Heart right ventricle (tissue), 16 donors: ENCODE results near the gene CRTC1. TPM values are rescaled to one million over a fixed set of nuclear protein-coding genes. Genes with fewer than 3 reads are reported as not detected.

Source experiments
- ATAC-seq, 8 donors: fragments of 200-7000 bp; cut with Tn5 transposase; one replicate each; pipeline ENCODE4 v1.9.1; 2020; ENCODE audit warnings: mild to moderate bottlenecking in 8 of 8, moderate library complexity in 8 of 8, moderate number of reproducible peaks in 1 of 8
- DNase-seq, 2 donors: peaks; one replicate each; pipeline ENCODE4 v3.0.0-alpha.2; 2020
- H3K27ac ChIP-seq, 10 donors: fragments of 200-600 bp; sonication (generic) in 2 of 10; one replicate each; pipeline versions ENCODE4 v1.5.0 to v1.8.0; 2020 to 2022; ENCODE audit warnings: mild to moderate bottlenecking in 3 of 10
- H3K27me3 ChIP-seq, 7 donors: fragments of 200-600 bp; one replicate each; pipeline ENCODE4 v1.8.0; 2021 to 2022; ENCODE audit warnings: mild to moderate bottlenecking in 2 of 7
- H3K36me3 ChIP-seq, 9 donors: fragments of 200-600 bp; sonication (generic) in 1 of 9; one replicate each; pipeline versions ENCODE4 v1.5.0 to v1.8.0; 2020 to 2022; ENCODE audit warnings: mild to moderate bottlenecking in 2 of 9
- H3K4me1 ChIP-seq, 9 donors: fragments of 200-600 bp; sonication (generic) in 1 of 9; one replicate each; pipeline versions ENCODE4 v1.5.0 to v1.8.0; 2020 to 2022; ENCODE audit warnings: mild to moderate bottlenecking in 4 of 9
- H3K4me3 ChIP-seq, 10 donors: fragments of 200-600 bp; sonication (generic) in 2 of 10; one replicate each; pipeline versions ENCODE4 v1.5.0 to v1.8.0; 2020 to 2022; ENCODE audit warnings: mild to moderate bottlenecking in 7 of 10, moderate library complexity in 2 of 10
- H3K9me3 ChIP-seq, 11 donors: fragments of 200-600 bp in 10 of 11; sonication (generic) in 2 of 11; one replicate each; pipeline versions ENCODE4 v1.5.0 to v1.8.0; 2013 to 2022; ENCODE audit warnings: mild to moderate bottlenecking in 2 of 11, control low read depth in 1 of 11, moderate library complexity in 1 of 11
- CTCF ChIP-seq, 9 donors: fragments of 200-600 bp; sonication (generic) in 2 of 9; IDR thresholded peaks; one replicate each; pipeline versions ENCODE4 v1.5.0 to v1.8.0; 2021 to 2022; ENCODE audit warnings: antibody characterized with exemption in 9 of 9, mild to moderate bottlenecking in 5 of 9, moderate library complexity in 1 of 9
- WGBS, 2 donors: extraction: QIAGEN DNeasy Blood & Tissue Kit; methylation state at CpG; one replicate each; pipeline ENCODE4 v1.1.7; 2013; ENCODE audit warnings: inconsistent platforms in 1 of 2; 5-methylcytosine and 5-hydroxymethylcytosine counted together
- intact Hi-C, 10 donors: fragments of 100-400 bp; cut with DNase I; formaldehyde crosslinking; loops; one replicate each; pipeline versions ENCODE4 v1.11.1 to v1.14.2; 2022
- polyA plus RNA-seq, 2 donors: library from polyadenylated mRNA; stranded (reverse); fragments of 200-250 nt; gene quantifications; one replicate each; pipeline ENCODE4 v1.2.3, GENCODE V29; 2013
- total RNA-seq, 10 donors: library from RNA; stranded (reverse); fragmentation: NEBNext Ultra II Directional in 3 of 10; extraction: Animal tissue kit (Norgen Biotek cat#: 25700) in 3 of 10; gene quantifications; one replicate each; pipeline versions ENCODE4 v1.2.1 to v1.2.4, GENCODE V29; 2021 to 2023
- donor health status: Arrhythmogenic right ventricular cardiomyopathy.
- donor health status: ischemic (EF 13 %, LVEDD 7.1; RV severe dilation, severe dysfunction).
- donor health status: healthy with polysubstance abuse.
- donor health status: DM: no; HTN: yes; CAD: no.
- donor health status: DM: no; HTN: no; CAD: no.
- donor health status: ischemic (EF 25% LVEDD 6.9; RV normal size, moderate dysfunction).
- donor health status: ischemic (EF 25% LVEDD 5.7; RV mildly dilated, moderate dysfunction).
- donor health status: healthy.
- donor health status: DM: yes; HTN: yes; CAD: no.
- donor health status: Ischemic cardiomyopathy.
- donor health status: ischemic (EF 35%, LVEDD 5.7; RV mildly dilated, moderate dysfunction).
- donor health status: nonischemic (EF 11% LVEDD 7.7; RV severe dilation, severe dysfunction).
- donor health status: DM: yes; HTN: yes; CAD: no.
- donor health status: PGD.
- donor health status: ischemic (EF 29% LVEDD 5.4; RV normal size, mild dysfunction).
- donor health status: nonischemic (EF 23%, LVEDD 6.1; RV moderate dilation, normal function).

Gene CRTC1
- total and polyA plus RNA-seq, 12 donors = 3.2 to 11.8 (median 9.1) TPM

- WGBS, 2 donors = 1 to 2% methylated on average over 43 to 44 of the region's 44 CpGs
Measured at GRCh38 chr19:18636183-18636968, 47.1 kb upstream of the CRTC1 start.

GRCh38 chr19:18636969-18637629, 46.4 kb upstream of the CRTC1 start, which contains the start of gene KLHL26:
TSS of gene KLHL26 (plus strand) at chr19:18637028. CDS start at chr19:18637055, 27 bp downstream.
- Histone ChIP-seq H3K27me3 (no peaks in the 10 kb centered on the region), H3K4me1 (peaks cover 0 to 27% (median 10%) of the 10 kb centered on the region in 9 donors), H3K36me3 (peaks cover 0 to 5% (median 0%) of the 10 kb centered on the region in 9 donors), H3K9me3 (no peaks in the 10 kb centered on the region), H3K27ac (peak within 1 kb of the TSS; percentile 62 to 89 (median 80)), H3K4me3 (peak within 1 kb of the TSS; percentile 55 to 80 (median 68))
- no peak for DNase-seq
- intact Hi-C loops = loop anchor here in 1 of 10 donors (2.0 kb wide), 1 partner anchor 46 kb away; the partner anchor contains the start of gene CRTC1
- WGBS, 2 donors = 7 to 8% methylated on average over 38 to 47 of the region's 47 CpGs
- ATAC-seq = peak in 1 of 8 donors; percentile 18
- no peak for TF ChIP-seq CTCF (IDR thresholded peaks at IDR 0.05)

More at GRCh38 chr19:18636183-18636968, 47.1 kb upstream of the CRTC1 start:
- Histone ChIP-seq H3K9me3 (no peaks in the 10 kb centered on the region), H3K27me3 (no peaks in the 10 kb centered on the region), H3K4me3 (peak overlapping the region; percentile 55 to 80 (median 68)), H3K4me1 (peaks cover 0 to 27% (median 10%) of the 10 kb centered on the region in 9 donors), H3K36me3 (peaks cover 0 to 5% (median 0%) of the 10 kb centered on the region in 9 donors), H3K27ac (peak overlapping the region in 9 of 10 donors; percentile 62 to 89 (median 82))
- DNase-seq = peak; percentile 98 to 99
- peak; percentile 97 to 99 (median 98) for ATAC-seq
- intact Hi-C loops = loop anchor here in 1 of 10 donors (2.0 kb wide), 1 partner anchor 46 kb away; the partner anchor contains the start of gene CRTC1
- no peak for TF ChIP-seq CTCF (IDR thresholded peaks at IDR 0.05)

GRCh38 chr19:18637673-18638630, 45.5 kb upstream of the CRTC1 start:
- Histone ChIP-seq H3K4me3 (peak overlapping the region in 9 of 10 donors; percentile 56 to 80 (median 68)), H3K4me1 (peaks cover 0 to 27% (median 10%) of the 10 kb centered on the region in 9 donors), H3K27ac (peak overlapping the region in 7 of 10 donors; percentile 62 to 89 (median 79)), H3K27me3 (no peaks in the 10 kb centered on the region), H3K9me3 (no peaks in the 10 kb centered on the region), H3K36me3 (peaks cover 0 to 5% (median 0%) of the 10 kb centered on the region in 9 donors)
- WGBS, 2 donors = 32 to 43% methylated on average over 3 of the region's 3 CpGs
- TF ChIP-seq CTCF (IDR thresholded peaks at IDR 0.05) = peak in 2 of 9 donors; percentile 22 to 28
- intact Hi-C loops = loop anchor here in 1 of 10 donors (2.0 kb wide), 1 partner anchor 45 kb away; the partner anchor contains the start of gene CRTC1
- ATAC-seq (no peak), DNase-seq (no peak)
